NCI-H1436 treated with DMSO at 0.1 percent for 48 hours (cell line): Measurements from ENCODE around the gene NR2F1-AS1.
"Not testable (repeated sequence)": the region's sequence is repeated elsewhere in the genome, so short reads cannot be mapped to it uniquely, and the experiment has no call there.

Experiments
- DNase-seq: peaks from one replicate; lab custom pipeline; 2025; lab: John Stamatoyannopoulos, UW

NR2F1-AS1 gene

DNA sequence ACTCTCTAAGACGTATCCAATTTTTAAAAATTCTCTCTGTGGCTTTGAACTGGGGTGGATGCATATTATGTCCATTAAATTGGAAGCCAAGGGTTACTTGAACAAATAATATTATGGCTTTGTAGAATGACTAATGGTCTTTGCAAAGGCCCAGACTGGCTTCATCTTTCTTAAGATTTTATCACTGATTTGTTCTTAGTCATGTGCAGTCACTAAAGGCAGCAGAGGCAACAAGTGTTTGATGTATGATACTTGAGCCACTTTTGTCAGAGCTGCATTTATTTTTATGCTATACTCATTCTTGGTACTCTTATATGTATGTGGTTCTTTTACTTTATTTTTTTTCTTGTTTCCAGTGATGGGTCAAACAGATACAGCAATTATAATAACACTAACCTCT, 152.2 kb downstream of the NR2F1-AS1 start:
- no peak for DNase-seq

DNA sequence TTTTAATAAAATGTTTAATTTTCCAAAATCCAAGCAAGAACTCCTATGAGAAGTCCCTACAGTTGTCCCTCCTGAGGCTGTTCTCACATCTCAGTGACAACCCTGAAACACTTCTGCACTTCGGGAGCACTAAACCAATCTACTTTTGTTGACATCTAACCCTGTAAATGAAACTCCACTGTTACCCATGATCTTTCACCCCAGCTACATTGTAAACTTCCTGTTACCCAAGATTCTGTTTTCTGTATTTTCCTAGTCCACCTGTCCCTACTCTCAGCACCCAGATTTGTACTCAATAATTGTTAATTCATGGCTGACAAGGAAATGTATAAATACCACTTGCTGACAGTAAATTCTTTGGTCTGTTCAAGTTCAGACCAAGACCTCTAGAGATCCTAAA, 153.7 kb downstream of the NR2F1-AS1 start:
- DNase-seq: no peak

DNA sequence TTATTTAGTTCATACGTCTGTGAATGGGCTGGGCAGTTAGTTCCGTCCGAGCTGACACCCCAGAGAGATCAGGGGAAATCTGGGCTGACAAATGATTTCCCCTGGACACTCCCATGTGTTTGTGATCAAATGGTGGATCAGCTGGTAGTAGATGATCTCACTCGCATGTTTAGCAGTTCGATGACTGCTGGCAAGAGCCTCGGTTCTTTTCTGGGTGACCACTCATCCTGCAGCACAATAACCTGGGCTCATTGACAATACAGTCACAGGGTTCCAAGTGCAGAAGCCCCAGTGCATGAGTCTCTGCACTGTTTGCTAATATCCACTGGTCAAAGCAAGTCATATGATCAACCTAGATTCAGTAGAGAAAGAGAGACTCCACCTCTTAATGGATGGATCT, 155.9 kb downstream of the NR2F1-AS1 start:
- DNase-seq: no peak

DNA sequence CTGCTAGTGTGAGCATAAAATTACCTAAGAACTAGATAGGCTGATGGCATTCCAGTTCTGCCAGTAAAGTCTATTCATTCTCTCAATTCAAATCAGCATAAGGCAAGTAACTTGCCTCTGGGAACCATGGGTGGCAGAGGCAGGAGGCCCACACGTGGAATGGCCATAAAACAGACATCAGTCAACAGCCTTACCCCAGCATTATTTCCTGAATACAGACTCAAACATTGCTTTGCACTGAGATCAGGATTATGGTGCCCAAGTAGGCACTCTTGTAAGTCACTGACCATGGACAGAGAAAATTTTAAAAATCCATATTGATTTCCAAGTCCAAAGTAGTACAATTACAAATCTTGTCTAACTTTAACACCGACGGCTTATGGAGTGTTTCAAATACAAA, 157.7 kb downstream of the NR2F1-AS1 start:
- no peak for DNase-seq

DNA sequence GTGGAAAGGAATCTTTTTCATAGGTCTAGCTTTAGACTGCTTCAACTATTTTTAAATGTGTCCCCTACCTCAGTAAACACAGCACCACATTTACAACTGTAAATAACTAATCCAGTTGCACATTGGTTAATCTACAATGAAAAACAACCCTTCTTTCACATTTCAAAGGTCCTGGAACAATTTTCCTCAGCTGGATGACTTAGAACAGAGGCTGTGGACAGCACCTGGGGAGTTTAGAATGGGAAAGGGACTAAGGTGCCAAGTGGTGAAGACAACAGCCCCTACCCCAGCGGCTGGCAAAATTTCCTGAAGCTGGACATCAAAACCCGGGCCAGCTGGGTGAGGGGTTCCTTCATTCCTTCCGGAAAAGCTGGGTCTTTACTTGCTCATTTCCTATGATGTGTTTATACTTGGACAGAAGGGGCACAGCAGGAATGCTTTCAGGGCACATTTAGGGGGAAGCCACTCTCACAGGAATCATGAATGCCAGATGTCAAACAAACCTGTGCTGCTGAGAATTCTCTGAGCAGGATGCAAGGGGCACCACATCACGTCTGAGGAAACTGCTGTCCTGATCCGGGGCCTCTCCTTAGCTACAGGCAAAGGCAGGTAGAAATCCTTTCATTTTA, 158.3 kb downstream of the NR2F1-AS1 start:
- no peak for DNase-seq

DNA sequence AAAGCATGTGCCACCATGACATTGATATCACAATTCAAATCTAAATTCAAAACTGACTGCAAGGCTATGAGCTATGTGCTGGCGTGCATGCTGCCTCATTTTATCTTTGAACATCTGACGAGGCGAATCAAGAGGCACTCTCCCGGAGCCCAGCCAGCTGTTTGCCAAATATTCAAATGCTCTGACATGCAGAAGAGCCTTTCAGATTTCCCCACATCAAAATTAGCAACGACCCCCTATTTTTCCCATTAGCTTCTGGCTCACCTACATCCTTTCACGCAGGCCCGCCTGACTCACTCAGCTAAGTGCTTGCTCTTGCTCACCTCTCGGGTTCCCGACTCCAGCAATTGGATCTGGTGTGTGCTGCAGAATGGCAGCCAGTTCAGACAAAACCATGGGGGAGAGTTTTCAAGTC, 159.0 kb downstream of the NR2F1-AS1 start:
- DNase-seq: no peak

DNA sequence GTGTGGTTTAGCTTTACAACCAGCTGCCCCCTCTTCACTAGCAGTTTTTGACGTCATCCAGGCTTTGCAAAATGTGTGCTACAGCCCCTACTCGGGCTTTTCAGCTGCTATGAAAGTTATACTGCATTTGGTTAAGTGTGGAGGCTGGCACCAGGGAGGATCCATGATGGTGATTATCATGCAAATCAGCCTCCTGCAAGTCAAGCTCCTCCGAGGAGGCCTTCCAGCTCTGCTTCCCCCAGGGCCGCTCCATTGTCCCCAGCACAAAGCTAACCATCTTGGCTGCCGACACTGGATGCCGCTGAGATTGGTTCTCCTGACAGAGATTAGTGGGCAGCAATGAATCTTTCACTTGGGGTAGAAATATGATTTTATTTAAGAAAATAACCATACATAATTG, 159.6 kb downstream of the NR2F1-AS1 start:
- no peak for DNase-seq

DNA sequence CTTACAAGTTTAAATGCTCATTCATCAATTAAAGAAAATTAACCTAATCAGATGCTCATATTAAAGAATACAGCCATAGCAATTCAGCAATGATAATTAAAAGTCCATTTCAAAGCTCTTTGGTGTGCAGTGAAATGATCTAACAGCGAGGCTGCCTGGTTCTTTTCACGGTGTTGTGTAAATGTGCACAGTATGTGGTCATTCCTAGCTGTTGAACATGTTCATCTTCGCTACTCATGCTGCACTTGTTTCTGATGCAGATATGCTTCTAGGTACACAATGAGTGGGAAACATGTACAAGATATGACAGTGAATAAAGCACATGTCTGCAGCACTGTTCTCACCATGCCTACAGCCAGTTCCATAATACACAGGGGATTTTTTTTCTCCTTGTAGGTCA, 163.5 kb downstream of the NR2F1-AS1 start:
- DNase-seq: no peak

DNA sequence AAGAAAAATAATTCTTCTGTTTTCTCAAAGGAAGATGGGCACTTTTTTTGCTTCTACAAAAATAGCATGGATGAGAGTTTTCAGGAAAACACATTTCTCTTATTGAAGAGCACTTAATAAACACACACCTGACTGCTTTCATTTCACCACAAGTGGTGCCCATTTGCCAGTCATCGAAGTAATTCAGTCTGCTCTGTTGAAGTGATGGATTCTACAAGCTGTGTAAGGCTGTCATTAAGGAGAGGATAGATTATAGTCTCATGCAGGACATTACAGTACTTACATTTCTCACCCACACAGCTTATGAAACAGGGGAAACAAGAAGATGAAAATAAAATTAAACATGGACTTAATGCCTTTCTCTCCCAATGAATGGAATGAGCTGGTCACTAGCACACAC, 165.2 kb downstream of the NR2F1-AS1 start:
- no peak for DNase-seq

DNA sequence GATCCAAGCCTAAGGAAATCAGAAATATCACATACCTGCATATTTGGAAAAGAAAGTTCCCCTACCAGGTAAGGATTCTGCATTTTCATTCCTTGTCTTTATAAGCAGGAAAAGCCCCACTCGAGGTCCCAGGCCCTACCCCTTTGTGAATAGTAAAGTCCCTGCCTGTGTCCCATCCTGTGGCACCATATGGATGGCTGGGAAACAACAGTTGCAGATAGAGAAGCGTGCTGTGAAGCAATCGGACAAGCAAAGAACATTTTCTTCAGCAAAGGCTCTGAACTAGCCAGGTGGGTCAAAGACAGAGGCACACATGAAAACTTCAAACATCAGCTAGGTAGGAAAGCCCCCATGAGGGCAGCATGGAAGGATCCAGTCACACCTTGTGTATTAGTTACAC, 169.3 kb downstream of the NR2F1-AS1 start:
- no peak for DNase-seq

DNA sequence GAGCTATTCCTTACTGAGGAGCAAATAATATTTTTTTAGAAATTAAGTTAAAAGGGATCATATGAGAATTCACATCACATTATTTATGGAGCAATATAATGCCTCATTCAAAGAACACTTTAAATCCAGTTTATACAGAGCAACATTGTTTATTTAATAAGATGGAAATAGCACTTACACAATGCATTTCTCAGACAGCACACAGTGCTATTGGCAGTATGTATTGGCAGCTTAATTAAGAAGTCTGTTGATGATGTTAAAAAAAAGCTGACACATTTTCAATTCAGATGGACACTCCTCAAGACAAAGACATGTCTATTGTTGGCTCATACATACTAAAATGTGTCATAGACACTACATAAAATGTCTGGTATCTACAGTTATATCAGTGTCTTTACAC, 171.3 kb downstream of the NR2F1-AS1 start:
- no peak for DNase-seq

DNA sequence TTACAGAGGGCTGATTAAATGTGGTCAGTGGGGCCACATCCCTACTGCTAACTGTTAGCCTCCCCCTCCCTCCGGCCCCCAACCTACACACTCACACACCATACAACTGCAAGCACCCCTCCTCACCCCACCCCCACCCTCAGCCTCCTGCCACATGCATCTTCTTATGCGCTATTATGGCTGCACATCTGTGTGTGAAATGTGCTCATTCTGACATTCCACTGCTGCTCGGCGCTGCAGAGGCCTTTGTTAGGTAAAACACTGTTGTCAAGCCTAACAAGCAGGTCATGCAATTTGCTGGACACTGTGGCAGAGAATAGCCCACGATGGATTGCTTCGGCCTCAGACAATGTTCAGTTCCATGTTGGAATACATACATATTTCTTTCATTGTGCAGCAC, 173.6 kb downstream of the NR2F1-AS1 start:
- no peak for DNase-seq

DNA sequence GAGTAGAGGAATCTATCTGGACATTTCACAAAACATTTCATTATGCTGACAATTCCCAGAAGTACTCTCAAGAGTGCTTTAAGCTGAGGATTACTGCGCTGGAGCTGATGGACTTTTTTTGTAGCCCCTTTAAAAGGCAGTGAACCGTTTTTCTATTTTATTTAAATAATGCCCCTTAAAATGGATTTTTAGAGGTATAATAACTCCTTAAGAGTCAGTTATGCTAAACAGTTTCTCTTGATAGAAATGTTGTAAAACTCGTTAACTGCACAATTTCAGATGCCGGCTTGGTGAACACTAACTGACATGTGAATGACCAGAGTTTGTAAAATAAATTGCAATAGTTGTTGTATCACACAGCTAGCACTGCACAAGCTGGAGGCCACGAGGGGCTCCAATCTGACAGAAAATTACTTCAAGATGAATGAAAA, 174.0 kb downstream of the NR2F1-AS1 start:
- no peak for DNase-seq

DNA sequence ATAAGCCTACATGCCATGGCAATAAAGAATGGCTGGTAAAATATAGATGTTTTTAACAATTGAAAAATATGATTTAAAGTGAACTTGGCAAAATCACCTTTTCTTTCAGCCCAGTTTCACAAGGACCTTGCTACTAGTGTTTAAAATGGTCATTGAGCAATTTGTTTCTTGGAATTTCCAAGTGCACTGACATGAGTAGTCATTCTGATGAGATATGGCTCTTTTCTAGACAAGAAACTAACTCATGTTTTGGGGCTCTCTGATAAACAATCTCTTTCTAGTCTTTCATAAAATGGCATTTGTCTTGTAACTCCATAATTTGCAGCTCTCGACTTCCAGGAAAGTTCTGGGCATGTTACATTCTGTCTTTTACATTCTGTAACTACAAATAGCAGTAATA, 176.8 kb downstream of the NR2F1-AS1 start:
- no peak for DNase-seq

DNA sequence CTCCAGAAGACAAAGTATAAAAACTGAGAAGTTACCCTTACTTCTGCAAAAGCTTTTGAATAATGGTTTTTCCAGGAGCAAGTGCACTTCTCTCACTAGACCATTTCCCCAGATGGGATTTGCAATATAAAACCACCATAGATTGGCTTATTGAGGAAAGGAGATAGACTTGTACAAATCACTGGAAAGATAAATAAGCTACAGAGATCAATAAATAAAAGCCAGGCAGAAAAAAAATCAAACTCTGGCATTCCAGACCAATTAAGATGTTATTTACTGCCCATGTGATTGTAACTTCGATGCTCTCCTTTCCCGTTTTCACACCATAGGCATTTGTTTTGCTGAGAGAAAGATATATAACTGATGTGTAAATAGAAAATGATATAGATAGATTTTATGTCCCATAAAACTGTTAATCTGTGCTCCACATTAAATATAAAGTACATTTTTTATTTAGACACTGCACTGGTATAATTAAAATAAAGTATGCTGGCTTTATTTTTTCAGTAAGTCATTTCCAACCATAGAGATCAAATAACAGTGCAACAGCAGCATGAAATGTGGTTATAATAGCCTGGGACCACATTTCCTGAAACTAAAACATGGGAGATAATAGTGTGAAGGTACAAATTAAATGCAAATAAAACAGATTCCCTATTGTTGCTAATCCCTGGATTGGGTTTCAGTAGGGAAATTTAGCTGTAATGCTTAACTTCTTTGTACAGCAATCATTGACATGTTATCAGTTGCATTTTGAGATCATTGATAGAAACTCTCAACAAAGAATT, 177.7 kb downstream of the NR2F1-AS1 start:
- no peak for DNase-seq

DNA sequence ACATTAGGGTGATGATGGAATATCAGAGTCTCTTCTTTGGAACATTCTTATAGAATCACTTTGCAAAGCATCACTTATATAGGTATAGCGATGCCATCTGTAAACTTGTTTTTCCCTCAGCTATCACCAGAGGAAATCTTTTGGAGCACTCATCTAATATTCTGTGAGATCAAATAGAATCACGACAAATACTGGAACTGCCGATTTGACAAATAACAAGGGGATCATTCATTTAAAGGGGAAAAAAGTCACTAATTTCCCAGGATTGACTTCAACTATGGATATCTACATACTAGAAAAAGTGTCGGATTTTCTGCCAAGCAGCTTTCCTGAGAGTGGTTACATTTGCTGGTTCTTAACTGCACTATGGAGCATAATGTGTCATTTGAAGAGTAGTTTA, 178.6 kb downstream of the NR2F1-AS1 start:
- no peak for DNase-seq

DNA sequence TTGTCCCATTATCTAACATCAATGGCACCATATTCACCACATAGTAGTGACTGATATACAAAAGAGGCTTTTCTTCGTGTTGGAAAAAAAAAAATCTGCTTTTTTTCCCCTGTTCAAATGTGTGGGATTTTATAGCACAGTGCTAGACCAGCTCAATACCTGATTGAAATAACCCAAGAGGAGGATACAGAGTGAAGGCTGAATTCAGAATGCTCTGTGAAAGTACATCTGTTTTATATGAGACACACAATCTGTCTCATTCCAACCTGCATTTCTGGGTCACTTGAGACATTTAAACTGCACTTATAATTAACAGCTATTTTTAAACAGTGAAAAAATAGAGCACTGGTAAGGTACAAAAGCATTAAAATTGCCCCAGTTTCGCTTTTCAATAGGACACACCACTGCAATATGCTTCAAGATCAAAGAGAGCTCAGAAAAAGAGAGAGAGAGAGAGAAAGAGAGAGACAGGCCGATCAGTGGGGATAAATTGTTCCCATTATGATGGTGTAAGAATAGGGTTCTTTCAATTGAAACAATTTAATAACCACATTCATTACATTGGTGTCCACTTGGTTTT, 179.3 kb downstream of the NR2F1-AS1 start:
- DNase-seq: no peak

DNA sequence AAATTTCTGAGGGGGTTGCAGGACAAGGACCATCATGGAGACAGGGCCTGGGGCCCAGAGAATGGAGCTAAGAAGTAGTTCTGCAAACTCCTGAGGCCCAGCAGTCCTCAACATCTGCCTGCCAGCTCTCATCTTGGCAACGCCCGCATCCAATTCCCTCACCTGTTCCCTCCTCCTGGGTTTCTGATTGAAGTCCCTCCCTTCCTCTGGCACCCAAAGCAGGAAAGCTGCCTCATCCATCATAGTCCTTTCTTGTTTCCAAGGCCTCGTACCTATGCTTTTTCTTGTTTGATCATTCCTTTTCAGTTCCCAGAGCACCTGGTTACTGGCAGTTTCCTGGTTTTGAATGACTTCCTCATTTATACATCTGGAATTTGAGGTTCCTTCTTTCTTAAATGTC, 181.3 kb downstream of the NR2F1-AS1 start:
- no peak for DNase-seq

DNA sequence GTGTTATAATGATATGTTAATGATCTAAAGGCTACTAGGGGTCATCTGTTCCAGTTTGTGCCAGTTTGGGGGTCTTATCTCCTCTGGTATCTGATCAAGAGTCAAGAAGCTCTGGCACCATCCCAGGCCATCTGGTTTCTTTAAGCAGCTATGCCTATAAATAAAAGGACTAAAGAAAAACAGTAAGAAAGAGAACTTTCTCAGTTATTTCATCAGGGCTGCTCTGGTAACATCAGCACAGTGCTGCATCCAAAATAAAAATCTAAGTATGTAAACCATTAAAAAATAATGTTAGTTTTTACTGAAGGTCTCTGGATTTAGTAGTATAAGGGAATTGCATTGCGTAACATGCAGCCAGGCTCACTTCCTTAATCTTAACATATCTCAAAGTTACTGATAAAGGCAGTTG, 185.0 kb downstream of the NR2F1-AS1 start:
- DNase-seq: no peak

DNA sequence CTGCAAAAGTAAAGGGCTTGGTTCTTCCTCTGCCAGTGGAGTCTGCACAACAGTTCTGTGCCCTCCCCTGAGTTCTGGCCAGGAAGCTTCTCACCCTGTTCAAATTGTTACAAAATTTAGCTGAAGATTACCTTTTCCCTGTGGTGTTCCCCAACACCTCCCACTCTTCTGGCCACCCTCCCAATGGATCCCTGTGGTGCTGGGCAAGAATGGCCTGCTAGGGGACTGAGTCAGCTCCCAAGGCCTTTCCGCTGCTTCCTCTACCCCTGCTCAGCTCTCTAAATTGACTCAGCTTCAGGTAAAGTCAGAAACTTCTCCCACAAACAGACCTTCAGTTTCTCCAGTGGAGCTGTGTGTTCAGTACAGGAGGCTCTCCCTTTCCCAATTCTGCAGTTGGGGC, 186.0 kb downstream of the NR2F1-AS1 start:
- DNase-seq: no peak

DNA sequence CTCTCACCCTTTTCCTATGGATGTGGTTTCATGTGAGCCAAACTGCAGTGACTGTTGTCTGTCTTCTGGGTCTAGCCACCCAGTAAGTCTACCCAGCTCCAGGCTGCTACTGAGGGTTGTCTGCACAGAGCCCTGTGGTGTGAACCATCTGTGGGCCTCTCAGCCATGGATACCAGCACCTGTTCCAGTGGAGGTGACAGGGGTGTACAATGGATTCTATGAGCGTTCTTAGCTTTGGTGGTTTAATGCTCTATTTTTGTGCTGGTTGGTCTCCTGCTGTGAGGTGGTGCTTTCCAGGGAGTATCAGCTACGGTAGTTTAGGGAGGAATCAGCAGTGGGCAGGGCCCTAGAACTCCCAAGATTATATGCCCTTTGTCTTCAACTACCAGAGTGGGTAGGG, 186.7 kb downstream of the NR2F1-AS1 start:
- no peak for DNase-seq

DNA sequence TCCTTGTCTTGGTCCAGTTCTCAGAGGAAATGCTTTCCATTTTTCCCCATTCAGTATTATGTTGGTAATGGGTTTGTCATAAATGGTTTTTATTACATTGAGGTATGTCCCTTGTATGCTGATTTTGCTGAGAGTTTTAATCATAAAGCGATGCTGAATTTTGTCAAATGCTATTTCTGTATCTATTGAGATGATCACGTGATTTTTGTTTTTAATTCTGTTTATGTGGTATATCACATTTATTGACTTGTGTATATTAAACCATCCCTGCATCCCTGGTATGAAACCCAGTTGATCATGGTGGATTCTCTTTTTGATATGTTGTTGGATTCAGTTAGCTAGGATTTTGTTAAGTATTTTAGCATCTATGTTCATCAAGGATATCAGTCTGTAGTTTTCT, 189.8 kb downstream of the NR2F1-AS1 start:
- DNase-seq: not testable (repeated sequence)

DNA sequence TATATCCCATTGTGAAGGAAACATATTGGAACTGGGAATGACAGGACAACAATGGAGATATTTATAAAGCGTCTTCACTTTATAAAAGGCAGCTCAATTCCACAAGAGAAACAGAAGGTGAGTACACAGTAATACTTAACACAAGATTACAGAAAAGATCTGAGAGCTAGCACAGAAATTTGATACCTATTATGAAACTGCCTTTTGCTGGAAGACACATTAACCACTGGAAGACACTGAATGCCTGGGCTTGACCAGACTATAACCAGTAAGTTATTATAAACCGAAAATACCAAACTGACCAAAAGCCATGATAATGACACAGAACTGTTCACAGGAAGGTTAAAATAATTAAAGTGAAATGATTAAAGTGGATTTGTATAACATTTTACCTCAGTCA, 195.4 kb downstream of the NR2F1-AS1 start:
- no peak for DNase-seq

DNA sequence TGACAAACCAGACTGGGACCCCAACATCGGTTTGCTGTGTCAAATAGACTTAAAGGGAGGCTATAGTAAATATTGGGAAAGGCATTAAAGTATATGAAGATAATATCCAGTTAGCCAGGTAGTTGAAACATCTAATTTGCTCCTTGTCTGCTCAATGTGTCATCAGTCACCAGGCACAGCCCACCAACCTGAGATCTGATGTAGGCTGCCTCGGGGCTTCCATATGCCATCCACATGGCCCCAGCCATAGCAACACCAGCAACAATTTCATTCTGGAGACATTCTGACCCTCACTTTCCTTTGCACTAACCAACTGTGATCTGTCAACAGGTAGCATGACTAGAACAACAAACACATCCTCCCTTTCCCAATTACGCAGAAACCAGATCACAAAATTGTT, 196.0 kb downstream of the NR2F1-AS1 start:
- no peak for DNase-seq
